Stimulated activated CD4-positive, alpha-beta T cell treated with anti-CD3 and anti-CD28 coated beads, TNF-alpha, amount 100 ng/mL, for 48 hours (primary cell): ENCODE measurements around the gene APBB3.
"Not testable (repeated sequence)": the region's sequence is repeated elsewhere in the genome, so short reads cannot be mapped to it uniquely, and the experiment has no call there.

Experiments used
- DNase-seq, 3 donors: peaks; one replicate each; pipeline ENCODE4 v3.0.0-alpha.2; 2020; ENCODE audit warnings: low read depth in 3 of 3

APBB3 gene

DNA sequence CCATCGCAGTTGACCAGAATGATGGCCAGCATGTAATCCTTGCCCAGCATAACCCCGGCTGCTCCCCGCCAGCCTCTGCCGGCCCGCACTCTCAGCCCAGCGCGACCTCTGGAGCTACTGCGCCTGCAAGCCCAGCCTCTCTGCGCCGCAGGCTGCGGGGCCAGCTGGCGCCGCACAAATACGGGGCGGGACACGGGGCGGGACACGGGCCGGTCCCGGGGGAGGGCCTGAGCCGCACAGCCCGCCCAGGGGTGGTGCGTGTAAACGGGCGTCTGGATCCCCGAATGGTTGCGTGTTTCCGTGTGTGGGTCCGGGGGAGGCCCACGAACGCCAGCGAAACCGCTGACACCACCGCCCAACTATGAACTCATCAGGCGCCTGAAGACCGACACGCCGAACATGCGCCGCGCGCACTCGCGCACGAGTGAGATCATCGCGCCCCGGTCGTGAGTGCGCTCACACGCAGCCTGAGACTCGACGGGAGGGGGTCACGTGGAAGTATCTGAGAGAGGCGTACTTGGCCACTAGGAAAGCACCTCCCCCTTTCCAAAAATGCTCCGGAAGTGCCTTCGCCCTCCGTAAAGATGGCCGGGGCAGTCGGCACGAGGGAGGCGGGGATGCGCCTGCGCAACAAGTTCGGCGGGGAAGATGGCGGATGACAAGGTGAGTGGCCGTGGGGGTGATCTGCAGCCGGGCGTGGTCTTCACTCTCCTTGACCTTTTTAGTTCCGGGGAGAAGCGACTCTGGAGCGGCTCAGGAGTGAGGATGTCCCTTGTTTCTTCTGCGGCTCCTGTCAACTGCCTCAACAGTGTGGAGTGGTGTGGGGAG lies at the start of gene APBB3, which contains the start of gene SLC35A4:
Gene APBB3 (minus strand): TSS at position 403 of the 828 bp plus-strand sequence. CDS start 353 bp downstream, at position 50.
Gene SLC35A4 (plus strand): TSS at position 633 of the 828 bp plus-strand sequence. CDS start 2,342 bp downstream, outside the sequence.
- DNase-seq: peak; percentile 91 to 95 (median 94)

GRCh38 chr5:140611020-140611521 lies 46.7 kb upstream of the APBB3 start:
- no peak for DNase-seq

GRCh38 chr5:140609126-140609525 lies 44.7 kb upstream of the APBB3 start:
- DNase-seq: no peak

DNA sequence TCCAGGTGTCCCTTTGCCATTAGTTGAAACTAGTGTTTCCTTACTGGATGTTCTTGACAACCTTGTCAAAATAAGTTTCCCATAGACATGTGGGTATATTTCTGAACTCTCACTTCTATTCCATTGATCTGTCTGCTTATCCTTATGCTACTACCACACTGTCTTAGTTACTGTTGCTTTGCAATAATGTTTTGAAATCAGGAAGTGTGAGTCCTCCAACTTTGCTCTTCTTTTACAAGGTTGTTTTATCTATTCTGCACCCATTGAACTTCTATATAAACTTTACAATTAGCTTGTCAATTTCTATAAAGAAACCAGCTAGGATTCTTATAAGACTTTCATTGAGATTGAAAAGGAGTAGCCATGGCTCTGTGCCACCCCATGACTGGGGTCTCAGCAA lies 44.3 kb upstream of the APBB3 start:
- no peak for DNase-seq

- DNase-seq: no peak
Observed at GRCh38 chr5:140607031-140607430, 42.6 kb upstream of the APBB3 start.

DNA sequence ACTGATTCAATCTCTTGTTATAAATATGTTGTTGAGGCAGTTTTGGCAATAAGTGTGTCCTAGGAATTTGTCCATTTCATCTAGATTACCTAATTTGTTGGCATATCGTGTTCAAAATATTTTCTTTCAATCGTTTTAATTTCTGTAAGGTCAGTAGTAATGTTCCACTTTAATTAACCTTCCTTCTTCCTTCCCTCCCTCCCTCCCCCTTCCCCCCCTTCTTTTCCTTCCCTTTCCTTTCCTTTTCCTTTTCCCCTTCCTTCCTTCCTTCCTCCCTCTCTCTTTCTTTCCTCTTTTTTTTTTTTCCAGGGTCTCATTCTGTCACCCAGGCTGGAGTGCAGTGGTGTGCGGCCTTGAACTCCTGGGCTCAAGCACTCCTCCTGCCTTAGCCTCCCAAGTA lies 41.5 kb upstream of the APBB3 start:
- no peak for DNase-seq

DNA sequence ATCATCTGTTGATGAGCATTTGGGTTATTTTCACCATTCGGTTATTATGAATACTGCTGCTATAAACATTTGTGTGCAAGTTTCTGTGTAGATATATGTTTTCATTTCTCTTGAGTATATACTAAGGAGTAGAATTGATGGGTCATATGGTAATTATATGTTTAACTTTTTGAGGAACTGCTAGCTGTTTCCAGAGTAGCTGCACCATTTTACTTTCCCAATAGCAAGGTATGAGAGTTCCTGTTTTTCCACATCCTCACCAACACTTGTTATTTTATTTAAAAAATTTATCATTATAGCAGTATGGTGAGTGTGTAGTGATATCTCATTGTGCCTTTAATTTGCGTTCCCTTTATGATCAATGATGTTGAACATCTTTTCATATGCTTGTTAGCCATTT lies 39.3 kb upstream of the APBB3 start:
- DNase-seq: no peak

DNA sequence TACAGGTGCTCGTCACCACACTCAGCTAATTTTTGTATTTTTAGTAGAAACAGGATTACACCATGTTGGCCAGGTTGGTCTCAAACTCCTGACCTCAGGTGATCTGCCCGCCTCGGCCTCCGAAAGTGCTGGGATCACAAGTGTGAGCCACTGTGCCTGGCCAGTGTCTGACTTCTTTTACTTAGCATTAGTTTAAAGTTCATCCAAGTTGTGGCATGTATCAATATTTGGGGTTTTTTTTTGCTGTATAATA lies 39.0 kb upstream of the APBB3 start:
- DNase-seq: not testable (repeated sequence)

GRCh38 chr5:140602147-140602546 lies 37.7 kb upstream of the APBB3 start:
- no peak for DNase-seq

DNA sequence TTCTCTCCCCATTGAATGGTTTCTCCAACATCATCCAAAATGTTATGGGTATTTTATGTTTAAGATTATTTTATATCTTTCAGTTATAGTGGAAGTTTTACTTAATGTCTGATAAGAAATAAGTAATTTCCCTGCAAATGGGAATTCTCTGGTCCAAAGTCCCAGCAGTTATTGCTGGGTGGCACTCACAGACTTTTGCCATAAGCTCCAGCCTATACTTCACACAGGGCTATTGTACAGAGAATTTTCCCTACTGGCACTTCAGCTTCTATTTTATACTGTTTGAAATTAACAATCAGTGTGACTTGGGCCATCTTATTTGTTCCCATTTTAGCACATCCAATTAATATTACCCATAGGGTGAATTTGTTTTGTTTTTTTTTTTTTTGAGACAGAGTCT lies 35.7 kb upstream of the APBB3 start:
- no peak for DNase-seq

- DNase-seq: no peak
Observed at GRCh38 chr5:140598836-140599235, 34.4 kb upstream of the APBB3 start.

GRCh38 chr5:140596321-140596741 lies 31.9 kb upstream of the APBB3 start:
- no peak for DNase-seq

- no peak for DNase-seq
Observed at GRCh38 chr5:140595538-140596300, 31.3 kb upstream of the APBB3 start.

DNA sequence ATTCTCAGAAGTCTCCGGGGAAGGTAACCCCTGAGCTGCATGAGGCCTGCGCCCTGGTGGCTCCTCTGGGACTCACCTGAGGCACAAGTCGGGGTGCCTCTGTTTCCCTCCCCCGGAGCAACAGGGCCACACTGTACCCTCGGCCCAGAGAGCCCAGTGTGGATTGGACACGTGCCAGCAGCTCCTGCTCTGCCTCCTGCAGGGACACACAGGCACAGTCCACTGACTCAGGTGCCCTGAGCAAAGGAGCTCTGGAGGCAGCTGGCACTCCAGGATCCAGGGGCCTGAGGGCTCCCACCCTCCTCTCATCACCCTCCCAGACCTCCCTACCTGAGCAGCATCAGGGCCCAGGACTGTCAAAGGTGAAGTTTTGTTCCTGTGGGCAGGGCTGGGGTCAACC lies 29.8 kb upstream of the APBB3 start:
- DNase-seq: no peak

DNA sequence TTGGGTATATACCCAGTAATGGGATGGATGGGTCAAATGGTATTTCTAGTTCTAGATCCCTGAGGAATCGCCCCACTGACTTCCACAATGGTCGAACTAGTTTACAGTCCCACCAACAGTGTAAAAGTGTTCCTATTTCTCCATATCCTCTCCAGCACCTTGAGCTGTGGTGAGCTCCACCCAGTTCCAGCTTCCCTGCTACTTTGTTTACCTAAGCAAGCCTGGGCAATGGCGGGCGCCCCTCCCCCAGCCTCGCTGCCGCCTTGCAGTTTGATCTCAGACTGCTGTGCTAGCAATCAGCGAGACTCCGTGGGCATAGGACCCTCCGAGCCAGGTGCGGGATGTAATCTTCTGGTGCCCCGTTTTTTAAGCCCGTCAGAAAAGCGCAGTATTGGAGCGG lies 28.7 kb upstream of the APBB3 start:
- DNase-seq: not testable (repeated sequence)

- DNase-seq: no peak
Observed at GRCh38 chr5:140591747-140592372, 27.5 kb upstream of the APBB3 start.

DNA sequence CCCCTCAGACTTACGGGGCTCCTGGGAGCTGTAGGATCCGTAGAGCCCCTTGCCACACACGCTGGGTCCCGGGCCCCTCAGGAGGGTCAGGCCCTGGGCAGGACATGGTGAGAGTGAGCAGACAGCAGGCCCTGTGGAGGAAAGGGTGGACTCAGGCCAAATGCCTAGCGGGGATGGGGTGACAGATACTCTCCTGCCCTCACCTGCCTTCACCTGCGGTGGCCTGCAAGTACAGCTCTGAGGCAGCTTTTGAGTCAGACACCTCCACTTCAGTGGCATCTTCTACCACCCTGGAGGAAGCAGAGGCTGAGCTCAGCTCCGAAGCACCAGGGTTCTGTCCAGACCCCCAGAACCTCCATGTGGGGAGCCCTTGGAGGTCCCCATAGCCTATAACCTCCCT lies 26.5 kb upstream of the APBB3 start:
- DNase-seq: no peak

GRCh38 chr5:140588311-140589070 lies 24.1 kb upstream of the APBB3 start:
- DNase-seq: no peak

GRCh38 chr5:140587495-140587894 lies 23.1 kb upstream of the APBB3 start:
- no peak for DNase-seq

DNA sequence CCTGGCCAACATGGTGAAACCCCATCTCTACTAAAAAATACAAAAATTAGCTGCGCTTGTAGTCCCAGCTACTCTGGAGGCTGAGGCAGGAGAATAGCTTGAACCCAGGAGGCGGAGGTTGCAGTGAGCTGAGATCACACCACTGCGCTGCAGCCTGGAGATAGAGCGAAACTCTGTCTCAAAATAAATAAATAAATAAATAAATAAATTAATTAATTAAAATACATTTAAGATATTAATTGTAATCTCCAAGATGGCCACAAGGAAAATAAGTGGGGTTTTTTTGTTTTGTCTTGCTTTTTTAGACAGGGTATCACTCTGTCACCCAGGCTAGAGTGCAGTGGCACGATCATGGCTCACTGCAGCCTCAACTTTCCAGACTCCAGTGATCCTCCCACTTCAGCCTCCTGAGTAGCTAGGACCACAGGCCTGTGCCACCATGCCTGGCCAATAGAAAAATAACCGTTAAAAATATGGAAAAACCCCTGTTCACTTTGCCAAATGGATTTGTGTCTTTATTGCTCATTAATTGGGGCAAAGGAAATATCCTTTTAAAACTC lies 14.9 kb upstream of the APBB3 start:
- DNase-seq: not testable (repeated sequence)

- no peak for DNase-seq
Observed at GRCh38 chr5:140576776-140577201, 12.4 kb upstream of the APBB3 start.
